Coronary artery (tissue), 2 donors: Measurements from ENCODE around the gene RAB10.

ENCODE experiments used
- DNase-seq: peaks from one replicate; pipeline ENCODE4 v3.0.0-alpha.2; 2017; ENCODE audit warnings: low spot score
- H3K27ac ChIP-seq, 2 donors: fragments of 200-600 bp; sonication (generic); one replicate each; pipeline ENCODE4 v1.5.1; 2016 to 2019
- H3K4me3 ChIP-seq: fragments of 200-600 bp; sonication (generic); 2 replicates; pipeline ENCODE4 v1.5.1; 2016; ENCODE audit warnings: mild to moderate bottlenecking, moderate library complexity
- TF ChIP-seq, protein P1 (sequence below): fragments of 200-600 bp; sonication (generic); IDR thresholded peaks from one replicate; pipeline ENCODE4 v1.5.1; 2019; ENCODE audit warnings: antibody characterized with exemption

Gene RAB10

DNA sequence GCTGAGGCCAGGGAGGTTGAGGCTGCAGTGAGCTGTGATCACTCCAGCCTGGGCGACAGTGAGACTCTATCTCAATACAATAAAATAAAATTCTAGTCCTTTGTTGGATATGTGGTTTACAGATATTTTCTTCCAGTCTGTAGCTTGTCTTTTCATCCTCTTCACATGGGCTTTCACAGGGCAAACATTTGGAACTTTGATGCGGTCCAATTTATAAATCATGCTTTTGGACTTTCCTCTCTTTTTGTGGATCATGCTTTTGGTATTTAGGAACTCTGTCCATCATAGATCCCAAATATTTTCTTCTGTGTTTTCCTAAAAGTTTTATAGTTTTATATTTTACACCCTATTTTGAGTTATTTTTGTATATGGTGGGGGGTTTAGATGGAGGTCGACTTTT lies 14.9 kb downstream of the RAB10 start:
- TF ChIP-seq, protein P1, sequence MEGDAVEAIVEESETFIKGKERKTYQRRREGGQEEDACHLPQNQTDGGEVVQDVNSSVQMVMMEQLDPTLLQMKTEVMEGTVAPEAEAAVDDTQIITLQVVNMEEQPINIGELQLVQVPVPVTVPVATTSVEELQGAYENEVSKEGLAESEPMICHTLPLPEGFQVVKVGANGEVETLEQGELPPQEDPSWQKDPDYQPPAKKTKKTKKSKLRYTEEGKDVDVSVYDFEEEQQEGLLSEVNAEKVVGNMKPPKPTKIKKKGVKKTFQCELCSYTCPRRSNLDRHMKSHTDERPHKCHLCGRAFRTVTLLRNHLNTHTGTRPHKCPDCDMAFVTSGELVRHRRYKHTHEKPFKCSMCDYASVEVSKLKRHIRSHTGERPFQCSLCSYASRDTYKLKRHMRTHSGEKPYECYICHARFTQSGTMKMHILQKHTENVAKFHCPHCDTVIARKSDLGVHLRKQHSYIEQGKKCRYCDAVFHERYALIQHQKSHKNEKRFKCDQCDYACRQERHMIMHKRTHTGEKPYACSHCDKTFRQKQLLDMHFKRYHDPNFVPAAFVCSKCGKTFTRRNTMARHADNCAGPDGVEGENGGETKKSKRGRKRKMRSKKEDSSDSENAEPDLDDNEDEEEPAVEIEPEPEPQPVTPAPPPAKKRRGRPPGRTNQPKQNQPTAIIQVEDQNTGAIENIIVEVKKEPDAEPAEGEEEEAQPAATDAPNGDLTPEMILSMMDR, result no peak
- Histone ChIP-seq H3K4me3 (no peak overlapping the region), H3K27ac (no peak overlapping the region)
- DNase-seq, result no peak

DNA sequence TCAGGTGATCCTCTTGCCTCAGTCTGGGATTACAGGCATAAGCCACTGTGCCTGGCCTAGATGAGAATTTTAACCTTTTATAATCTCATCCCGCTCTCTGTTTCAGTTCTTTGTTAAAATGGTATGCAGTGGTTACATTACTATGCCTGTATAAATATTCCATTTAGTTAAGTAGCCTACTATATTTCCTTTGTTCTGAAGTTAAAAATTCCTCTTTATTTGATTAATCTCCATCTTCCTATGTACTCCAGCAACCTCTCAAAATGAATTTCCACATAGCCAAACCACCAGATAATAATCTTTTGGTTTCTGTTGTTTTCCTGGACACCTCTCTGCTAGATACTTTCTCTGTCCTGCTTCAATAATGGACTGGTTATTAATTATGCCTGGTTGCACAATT lies 15.8 kb downstream of the RAB10 start:
- Histone ChIP-seq H3K4me3 (no peak overlapping the region), H3K27ac (no peak overlapping the region)
- DNase-seq, result no peak
- TF ChIP-seq, protein P1, result no peak

DNA sequence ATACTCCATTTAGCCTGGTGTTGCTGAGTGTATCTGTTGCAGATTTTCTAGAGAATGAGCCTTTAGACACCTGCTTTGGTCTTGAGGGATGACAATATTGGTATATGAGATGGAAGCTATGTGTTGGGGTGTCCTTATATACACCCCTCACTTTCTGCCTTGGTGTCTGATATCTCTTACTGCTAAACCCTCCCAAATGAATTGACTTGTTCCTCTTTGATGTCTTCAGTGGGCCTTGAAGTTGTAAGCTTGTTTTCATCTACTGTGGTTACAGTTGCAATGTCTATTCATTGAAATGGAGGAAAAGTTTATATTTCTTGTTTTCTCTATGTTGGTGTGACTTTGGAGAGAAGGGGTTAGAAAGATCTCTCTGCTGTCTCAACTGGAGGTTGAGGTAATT lies 18.9 kb downstream of the RAB10 start:
- TF ChIP-seq, protein P1, result no peak

DNA sequence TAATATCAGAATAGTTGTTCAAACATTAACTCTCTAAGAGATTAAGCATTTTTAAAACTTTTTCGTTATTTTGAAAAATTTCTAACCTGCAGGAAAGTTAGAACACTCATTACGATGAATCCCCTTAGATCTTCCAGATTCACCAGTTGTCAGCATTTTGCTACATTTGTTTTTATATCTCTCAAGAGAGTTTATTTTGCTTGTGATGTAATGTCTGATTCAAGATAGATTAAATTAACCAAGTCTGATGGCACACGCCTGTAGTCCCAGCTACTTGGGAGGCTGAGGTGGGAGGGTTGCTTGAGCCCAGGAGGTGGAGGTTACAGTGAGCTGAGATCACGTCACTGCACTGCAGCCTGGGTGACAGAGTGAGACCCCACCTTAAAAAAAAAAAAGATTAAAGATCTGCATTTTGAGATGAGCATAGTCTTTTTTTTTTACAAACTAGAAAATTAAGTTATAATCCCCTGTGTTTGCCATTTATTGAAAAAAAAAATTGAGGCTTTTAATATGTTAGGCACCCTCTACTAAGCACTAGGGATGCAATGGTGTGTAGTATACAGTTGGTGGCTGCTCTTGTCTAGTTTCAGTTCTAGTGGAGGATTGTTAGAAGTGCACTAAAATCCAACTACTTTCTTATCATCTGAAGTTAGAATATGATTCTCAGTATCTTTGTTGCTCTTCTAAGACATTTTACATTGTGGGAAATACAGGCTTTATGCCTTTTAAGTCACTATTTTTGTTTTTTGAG lies 20.9 kb downstream of the RAB10 start:
- Histone ChIP-seq H3K4me3 (no peak overlapping the region), H3K27ac (no peak overlapping the region)
- TF ChIP-seq, protein P1, result no peak
- no peak for DNase-seq

More for the DNA sequence above, 18.9 kb downstream of the RAB10 start:
- no peak for DNase-seq
- Histone ChIP-seq H3K4me3 (no peak overlapping the region), H3K27ac (no peak overlapping the region)

DNA sequence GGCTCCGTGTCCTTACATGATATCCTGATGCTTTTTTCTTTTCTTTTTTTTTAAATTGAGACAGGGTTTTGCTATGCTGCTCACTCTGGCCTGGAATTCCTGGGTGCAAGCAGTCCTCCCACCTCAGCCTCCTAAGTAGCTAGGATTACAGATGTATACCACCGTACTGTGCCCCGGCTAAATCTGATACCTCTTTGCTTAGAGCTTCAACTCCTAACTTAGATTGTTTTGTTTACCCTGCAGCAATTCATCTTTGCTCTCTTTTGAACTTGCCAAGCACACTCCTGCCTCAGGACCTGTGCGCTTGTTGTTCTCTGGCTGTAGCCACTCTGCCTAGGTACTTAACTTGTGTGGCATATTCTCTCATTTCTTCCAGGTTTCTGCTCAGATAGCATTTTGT lies 24.5 kb downstream of the RAB10 start:
- Histone ChIP-seq H3K27ac (no peak overlapping the region), H3K4me3 (no peak overlapping the region)
- TF ChIP-seq, protein P1, result no peak
- DNase-seq, result no peak

DNA sequence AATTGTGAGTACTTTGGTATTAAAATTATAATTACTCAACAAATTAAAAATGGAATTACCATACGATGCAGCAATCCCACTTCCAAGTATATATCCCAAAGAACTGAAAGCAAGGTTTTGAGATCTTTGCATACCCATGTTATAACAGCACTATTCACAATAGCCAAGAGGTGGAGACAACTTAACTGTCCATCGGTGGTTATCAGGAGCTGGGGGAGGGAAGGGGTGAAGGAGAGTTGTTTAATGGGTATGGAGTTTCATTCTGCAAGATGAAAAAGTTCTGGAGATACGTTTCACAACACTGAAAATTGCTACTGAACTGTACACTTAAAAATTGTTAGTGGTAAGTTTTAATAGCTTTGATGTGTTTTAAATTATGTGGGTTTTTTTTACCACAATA lies 25.7 kb downstream of the RAB10 start:
- no peak overlapping the region for H3K4me3 ChIP-seq
- no peak overlapping the region for H3K27ac ChIP-seq
- TF ChIP-seq, protein P1, result no peak
- DNase-seq, result no peak

DNA sequence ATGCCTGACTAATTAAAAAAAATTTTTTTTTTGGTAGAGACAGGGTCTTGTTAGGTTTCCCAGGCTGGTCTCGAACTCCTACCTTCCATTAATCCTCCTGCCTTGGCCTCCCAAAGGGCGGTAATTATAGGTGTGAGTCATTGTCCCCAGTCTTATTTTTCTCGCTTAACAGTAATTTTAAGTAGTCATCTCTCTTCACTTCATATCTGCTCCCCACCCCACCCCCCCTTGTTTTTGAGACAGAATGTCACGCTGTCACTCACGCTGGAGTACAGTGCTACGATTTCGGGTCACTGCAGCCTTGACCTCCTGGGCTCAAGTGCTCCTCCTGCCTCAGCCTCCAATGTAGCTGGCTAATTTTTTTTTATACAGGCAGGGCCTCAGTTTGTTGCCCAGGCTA lies 27.7 kb downstream of the RAB10 start:
- DNase-seq, result no peak
- H3K27ac ChIP-seq, result no peak overlapping the region

More for the DNA sequence above, 27.7 kb downstream of the RAB10 start:
- TF ChIP-seq, protein P1, result no peak
- H3K4me3 ChIP-seq, result no peak overlapping the region
